GM18511 (cell line): ENCODE results near the gene SPEG.

ENCODE experiments used
- ATAC-seq: cut with Tn5 transposase; IDR thresholded peaks from one replicate; pipeline ENCODE4 v1.9.1; 2021; ENCODE audit warnings: mild to moderate bottlenecking, moderate library complexity; ENCODE audit not compliant: unreplicated experiment

SPEG gene

DNA sequence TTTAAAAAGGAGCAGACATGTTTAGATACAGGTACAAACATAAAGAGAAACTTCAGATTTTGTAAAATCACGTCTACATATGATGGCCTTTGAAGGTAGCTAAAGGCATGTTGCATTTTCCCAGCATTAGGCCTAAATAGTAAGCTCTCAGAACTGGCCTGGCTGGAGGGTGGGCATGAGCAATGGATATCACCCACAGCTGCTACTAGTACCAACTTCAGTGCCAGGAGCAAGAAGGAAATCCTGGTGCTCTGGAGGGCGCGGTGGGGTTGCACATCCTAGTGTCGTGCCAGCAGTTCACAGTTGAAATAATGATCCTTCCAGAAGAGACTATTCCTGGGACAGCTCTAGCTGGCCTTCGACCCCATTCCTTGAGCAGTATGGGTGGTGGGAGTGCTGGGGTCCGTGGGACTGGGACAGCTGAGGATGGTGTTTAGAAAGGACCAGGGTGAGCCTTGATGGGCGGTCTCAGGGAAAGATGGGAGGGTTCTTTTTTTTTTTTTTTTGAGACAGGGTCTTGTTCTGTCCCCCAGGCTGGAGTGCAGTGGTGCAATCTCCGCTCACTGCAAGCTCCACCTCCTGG is 11.6 kb upstream of the SPEG start:
- ATAC-seq, result no peak

DNA sequence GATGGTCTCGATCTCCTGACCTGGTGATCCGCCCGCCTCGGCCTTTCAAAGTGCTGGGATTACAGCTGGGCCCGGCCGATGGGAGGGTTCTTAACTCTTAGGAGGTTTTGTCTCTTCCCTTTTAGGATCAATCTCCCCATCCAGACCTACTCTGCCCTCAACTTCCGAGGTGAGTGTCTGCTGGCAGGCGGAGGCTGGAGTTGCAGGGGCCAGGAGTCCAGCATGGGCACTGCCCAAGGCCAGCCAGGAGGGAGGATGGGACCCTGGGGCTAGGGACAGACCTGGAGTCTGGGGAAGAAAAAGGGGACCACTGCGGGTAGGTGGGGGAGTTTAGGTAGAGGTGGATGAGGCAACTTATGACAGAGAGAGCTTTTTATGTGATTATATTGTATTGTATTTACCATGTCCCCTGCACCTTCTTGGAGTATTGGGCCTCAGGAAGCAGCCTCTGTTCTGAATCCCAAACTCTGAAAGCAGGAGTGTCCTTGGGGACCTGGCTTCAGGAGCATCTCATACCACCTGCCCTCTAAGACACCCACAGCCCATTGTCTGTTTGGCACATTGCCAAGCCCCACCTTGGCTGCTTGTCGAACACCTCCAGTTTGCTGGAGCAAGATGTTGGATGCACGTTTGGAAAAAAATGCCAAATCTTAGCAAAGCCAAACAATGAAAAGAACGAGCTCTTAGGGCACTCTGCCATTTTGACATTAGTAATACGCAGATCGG is 10.8 kb upstream of the SPEG start:
- ATAC-seq, result no peak

DNA sequence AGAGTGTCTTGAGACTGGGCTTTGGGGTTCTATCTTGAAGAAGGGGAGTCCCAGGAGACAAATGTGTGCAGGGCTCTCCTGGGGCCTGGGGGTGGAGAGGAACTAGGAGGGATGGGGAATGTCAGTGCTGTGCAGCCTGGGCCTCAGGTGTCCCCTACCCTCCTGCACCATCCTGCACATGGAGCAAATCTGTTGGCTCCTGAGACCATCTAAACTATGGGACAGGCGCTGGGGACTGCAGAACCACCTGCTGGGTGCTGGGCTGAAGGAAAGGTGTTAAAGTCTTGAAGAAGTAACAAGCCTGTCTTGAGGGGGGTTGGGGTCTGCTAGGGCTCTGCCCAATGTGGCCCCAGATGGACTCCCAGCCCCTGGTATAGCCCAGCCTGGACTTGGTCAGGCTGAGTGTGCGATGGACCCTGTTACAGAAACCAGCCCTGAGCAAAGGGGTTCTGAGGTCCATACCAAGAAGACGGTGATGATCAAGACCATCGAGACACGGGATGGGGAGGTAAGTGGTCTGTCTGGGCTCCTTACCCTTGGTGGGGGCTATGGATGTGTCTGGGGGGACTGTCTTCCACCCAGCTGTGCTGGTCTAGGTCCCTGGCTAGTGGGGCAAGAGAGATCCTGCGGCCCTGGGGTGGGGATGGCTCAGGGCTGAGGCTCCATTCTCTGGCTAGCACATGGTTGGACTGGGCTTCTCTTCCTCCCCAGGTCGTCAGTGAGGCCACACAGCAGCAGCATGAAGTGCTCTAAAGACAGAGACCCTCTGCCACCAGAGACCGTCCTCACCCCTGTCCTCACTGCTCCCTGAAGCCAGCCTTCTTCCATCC is 9.2 kb upstream of the SPEG start:
- ATAC-seq, result no peak

DNA sequence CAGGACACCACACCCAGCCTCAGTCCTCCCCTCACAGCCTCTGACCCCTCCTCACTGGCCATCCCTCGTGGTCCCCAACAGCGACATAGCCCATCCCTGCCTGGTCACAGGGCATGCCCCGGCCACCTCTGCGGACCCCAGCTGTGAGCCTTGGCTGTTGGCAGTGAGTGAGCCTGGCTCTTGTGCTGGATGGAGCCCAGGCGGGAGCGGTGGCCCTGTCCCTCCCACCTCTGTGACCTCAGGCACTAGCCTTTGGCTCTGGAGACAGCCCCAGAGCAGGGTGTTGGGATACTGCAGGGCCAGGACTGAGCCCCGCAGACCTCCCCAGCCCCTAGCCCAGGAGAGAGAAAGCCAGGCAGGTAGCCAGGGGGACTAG is 8.6 kb upstream of the SPEG start:
- no peak for ATAC-seq

DNA sequence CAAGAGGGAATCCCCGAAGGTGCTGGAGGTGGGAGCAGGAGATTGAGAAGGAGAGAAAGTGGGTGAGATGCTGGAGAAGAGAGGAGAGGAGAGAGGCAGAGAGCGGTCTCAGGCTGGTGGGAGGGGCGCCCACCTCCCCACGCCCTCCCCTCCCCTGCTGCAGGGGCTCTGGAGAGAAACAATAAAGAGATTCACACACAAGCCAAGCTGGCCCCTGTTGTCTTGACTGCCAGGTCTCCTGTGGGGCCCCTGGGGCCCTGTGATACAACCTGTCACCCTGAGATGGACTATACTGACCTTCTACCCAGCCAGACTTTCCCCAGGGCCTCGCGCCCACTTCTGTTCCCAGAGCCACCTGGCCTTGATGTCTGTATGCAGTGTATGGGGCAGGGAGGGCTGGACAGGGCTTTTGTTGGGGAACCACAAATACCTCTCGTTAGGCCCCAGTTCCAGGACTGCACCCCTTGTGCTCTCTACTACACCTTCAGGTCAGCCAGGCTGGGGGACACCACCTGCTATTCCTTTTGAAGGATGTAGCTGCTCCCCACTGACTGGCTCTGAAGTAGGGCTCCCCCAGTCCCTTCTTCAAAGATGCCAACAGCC is 8.0 kb upstream of the SPEG start:
- no peak for ATAC-seq

DNA sequence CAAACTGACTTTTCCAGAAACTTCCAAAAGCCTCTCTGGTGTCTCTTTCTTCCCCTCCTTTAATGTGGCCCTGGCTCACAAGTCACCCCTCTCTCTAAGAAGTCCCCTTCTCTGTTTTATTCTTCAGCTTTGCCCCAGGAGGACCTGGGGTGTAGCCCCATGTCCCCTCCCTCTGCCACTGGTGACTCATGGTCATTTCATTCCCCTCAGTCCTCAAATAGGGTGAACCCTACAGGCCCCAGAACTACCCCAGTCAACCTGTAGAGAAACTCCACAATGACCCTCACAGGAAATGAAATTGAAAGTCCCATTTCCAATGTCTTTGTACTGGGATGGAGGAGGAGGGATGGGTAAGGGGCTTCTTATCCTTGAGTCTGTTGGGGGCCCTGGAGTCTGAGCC is 6.2 kb upstream of the SPEG start:
- no peak for ATAC-seq

DNA sequence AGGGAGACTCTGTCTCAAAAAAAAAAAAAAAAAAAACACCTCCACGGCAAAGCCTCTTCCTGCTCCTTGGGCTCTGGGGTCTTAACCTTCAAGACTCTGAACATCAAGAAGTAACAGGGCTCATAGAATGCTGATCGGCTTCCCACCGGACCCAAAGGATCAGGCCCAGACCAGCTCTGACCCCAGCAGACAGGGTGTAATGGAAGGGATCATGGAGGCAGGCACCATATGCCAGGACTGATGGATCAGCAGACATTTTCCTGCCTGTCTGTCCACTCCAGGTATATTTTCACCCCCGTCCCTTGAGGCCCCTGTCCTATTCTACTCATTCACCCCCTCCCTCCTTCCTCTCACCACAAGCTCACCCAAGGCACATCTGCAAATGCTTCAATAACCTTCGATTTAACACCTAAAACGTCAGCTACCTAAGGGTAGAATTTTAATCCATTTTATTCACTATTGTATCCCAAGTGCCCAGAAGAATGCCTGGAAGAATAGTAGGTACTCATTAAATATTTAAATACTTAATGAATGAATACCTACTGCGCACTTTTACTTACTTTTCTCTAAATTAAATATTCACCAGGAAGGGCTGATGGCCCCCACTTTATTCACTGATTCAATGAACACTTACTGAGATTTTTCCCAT is 4.6 kb upstream of the SPEG start:
- no peak for ATAC-seq

DNA sequence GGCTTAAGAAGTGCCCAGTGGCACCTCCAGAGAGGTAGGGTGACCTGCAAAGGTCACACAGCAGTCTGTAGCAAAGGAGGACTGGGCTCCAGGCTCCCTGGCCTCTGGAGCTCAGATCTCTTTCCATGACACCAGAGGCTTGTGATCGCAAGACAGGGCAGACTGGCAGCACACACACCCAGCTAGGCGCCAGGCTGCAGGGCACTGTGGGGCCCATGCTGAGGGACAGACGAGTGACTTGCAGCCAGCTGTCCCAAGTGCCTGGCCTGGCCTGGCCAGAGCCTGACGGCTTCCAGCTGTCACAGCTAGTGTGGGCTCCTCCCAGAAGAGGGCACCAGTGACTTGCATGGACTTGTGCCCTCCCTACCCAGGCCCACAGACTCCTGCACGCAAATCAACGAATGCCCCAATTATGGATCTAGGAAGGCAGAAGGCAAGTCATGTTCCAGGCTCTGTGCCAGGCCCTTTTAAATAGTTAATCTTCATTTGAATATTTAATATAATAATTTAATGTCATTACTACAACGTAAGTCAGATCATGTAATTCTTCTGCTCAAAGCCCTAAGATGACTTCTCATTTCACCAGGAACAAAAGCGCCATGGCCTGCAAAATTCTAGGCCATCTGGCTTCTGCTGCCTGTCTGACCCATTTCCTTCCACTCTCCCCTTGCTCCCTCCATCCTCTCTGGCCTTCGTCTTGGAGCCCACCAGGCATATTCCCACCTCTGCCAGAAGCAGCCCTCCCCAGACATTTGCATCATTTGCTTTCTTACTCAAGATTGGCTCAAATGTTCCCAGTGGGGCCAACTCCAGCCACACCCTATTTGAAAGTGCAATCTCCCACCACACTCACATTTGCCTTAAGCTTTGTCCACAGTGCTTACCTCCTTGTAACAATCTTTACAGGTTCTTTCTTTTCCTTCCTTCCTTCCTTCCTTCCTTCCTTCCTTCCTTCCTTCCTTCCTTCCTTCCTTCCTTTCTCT is 3.7 kb upstream of the SPEG start:
- no peak for ATAC-seq

DNA sequence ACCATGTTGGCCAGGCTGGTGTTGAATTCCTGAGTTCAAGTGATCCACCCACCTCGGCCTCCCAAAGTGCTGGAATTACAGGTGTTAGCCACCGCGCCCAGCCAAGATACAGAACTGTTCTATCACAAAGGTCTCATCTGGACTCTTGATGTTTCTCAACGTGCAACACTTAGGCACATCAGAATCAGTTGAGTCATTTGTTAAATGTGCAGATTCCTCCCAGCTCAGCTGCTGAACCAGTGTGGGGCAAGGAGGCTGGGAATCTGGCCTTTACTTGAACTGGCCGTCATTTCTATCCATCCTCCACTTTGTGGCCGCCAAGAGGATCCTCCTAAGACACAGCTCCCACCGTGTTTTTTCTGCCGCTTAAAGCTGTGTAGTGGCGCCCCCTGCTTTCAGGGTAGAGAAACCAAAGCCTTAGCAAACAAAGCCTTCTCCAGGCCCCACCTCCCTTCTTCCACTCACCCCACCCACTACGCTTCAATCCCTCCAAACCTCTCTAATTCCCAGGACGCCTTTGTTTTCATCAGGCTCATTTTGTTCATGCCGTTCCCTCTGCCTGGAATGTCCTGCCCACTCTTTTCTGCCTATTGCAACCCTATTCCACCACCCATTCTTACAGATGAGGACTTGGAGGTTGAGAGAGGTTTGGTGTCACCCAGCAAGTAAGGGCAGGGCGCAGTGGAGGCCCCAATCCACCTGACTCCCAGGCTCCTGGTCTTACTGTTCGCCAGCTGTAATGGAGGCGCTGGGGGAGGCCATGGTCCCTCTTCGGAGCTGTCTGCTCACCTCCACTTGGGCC is 776 bp upstream of the SPEG start:
- ATAC-seq, result no peak

DNA sequence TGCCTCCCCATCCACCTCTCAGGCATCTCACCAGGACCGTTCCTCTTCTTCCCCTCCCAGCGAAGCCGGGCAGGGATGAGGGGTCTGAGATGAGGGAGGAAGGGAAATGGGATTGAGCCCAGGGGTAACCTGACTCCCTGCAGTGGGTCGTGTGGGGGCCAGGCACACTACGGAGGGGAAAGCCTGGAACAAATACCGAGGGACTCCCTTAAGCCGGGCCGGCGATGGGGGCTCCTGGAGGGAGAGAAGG is 250 bp upstream of the SPEG start:
- ATAC-seq, result no peak

DNA sequence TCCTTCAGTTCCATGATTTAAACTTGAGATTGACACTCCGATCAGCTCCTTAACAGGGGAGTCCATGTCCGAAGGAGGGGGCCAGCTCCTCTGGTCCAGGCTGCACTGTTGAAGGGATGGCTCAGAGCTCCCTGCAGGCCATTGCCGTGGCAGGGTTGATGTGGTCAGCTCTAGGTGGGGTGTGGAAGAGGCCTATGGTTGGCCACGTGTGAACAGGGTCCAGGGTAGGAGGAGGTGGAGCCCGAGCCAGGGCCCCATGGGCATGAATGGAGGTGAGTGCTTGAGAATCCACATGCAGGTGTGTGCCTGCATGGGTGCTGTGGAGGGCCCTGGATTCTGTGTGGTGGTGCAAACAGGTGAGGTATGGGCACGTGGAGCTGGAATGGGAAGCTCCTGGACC is 1.1 kb downstream of the SPEG start:
- no peak for ATAC-seq

DNA sequence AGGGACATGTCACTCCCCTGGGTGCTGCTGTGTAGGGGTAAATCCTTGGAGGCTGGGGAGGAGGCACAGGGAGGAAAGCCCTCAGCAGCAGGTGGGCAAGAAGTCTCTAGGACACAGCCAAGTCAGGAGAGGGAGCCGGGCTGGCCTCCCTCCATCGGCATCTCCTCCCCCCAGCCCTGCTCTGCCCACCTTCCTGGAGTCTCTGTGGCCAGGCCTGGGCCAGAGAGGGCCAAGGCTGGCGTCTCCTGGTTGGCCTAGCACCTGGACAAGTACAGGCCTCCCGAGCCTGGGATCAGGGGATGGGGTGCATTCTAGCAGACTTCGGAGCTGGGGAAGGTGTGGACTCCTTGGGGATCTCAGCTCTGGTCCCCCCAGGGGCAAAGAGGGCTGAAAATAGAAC is 1.8 kb downstream of the SPEG start:
- ATAC-seq, result no peak

DNA sequence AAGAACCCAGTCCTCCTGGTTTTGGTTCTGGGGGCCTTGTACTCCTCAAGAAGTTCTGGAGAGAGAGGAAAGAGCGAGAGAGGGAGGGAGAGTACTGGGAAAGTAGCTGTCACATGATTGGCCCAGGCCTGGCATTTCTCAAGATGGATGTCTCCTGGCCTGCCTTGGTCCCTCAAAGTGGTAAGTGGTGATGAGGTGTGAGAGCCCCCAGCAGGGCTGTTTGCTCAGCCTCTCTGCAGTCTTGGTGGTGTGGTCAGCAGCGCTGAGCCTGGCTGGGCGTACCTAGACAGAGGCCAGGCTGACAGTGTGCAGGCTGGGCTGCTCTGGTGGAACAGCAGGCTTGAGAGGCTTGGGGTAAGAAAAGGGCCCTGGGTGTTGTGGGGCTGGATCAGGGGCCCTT is 2.5 kb downstream of the SPEG start:
- ATAC-seq, result no peak

DNA sequence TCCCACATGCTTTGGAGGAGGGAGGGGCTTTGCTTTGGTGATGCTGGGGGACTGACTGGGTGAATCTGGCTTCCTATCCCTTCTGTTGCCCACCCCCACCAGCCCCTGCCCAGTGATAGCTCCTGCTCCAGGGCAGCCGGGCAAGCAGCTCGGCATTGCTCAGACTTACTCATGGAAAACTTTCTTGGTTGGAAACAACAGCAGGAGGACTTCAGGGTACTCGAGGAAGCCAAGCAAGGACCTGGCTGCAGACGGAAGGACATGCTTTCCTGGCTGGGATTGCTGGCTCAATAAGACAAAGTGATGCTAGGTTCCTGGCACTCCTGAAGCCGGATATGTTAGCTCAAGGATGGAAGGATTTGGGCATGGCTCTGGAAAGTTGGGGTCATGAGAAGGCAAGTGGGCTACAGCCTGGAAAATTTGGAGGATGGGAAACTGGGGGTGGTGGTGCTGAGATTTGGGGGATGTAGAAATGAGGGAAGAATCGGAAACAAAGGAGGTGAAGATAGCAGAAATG is 3.1 kb downstream of the SPEG start:
- no peak for ATAC-seq

DNA sequence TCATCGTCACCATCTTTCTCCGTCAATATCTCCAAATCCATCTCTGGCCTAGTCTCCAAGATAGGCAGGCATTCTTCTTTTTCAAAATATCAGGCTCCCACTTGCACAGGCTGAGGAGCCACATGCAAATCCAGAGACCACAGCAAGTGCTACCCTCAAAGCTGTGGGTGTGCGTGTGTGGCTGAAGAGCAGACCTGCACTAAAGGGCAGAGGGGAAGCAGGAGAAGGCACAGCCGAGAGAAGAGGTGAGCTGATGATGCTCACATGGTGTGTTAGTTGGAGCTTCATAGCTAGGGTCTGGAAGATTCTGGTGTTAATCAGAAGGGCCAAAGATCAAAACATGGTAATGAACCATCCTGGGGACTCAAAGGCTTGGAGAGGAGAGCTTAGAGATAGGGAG is 3.8 kb downstream of the SPEG start:
- no peak for ATAC-seq

DNA sequence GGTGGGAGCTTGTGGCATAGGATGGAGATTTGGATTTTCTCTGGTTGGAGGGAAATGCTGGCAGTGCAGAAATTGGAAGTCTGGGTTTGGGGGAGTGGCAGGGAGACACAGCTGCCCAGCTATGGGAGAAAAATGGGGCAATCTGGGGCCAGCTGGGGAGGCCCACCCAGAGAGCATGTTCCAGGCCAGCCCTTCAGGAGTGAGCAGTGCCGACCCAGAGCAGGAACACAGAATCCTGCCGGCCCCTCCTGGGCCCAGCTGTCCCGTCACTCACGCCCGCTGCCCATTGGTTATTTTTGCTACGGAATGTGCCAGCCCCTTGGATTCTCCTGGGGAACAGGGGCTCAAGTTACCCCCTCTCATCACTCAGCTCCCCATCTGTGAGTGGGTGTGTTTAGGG is 4.9 kb downstream of the SPEG start:
- ATAC-seq, result no peak

DNA sequence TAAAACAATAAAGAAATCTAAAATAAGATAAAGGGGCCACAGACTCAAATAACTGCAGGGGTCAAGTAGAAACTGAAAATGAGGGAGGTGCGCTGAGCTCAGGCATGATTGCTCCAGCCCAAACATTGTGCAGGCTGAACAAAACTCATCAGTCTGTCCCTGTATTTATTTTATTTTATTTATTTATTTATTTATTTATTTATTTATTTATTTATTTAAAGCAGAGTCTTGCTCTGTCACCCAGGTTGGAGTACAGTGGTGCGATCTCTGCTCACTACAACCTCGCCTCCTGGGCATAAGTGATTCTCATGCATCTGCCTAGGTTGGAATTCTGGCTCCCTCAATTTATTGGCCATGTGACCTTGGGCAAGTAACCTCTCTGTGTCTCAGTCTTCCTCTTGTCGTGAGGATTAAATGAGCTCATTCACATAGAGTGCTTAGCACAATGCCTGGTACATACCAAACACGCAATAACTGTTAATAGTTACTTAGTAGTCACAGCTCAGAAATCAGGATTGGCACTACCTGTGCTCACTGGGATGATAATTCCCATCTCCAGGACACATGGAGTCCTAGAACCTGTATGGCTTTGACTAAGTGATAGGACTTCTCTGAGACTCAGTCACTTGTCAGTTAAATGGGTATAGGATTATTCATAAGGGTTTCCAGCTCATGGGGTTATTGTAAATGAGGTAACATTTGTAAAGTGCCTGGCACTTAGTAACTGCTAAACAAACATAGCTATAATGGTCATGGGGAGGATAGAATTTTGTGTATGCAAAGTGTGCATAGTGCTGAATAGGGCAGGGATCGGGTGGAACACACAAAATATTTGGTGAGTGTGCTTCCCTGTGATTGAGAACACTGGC is 6.0 kb downstream of the SPEG start:
- no peak for ATAC-seq

DNA sequence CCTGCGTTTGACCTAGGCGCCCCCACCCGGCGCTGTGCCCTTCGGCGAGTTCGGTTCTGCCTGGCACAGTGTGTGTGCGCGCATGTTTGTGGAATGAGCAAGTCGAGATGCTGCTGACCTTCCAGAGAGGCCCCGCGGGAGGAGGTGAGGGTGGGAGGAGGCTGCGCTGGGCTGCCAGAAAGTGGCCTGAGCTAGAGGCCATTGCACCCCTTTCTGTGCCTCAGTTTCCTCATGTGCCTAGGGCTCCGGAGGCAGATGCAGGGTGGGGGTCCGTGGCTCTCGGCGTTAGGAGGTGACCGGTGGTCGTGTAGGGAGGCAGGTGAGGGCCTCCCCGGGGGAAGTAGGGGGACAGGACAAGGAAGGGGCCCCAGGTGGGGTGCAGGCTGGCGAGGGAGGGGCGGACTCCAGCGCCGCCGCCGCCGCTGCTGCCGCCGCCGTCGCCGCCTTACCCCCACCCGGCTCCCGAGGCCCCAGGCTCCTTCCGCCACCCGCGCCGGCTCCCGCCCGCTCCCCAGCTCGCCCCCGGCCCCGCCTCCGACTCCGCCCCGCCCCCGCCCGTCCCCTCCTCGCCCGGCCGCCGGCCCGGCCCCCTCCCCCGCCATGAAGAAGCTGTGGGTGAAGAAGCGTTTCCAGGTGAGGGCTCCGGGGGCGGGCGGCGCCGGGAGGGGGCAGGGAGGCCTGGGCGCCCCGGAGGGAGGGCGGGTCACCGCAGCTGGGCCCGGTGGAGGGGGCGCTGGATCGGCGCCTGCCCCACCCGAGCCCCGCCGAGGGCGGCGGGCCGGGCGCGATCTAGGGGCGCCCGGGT is 7.0 kb downstream of the SPEG start:
- no peak for ATAC-seq
